A549 (cell line): ENCODE results near the gene THSD7A. TPM values are rescaled to one million over a fixed set of nuclear protein-coding genes. Genes with fewer than 3 reads are reported as not detected.

Experiments
- ATAC-seq, 2 experiments: fragments of 200-7000 bp in 1 of 2; fragments of >200 bp in 1 of 2; cut with Nextera tagmentation in 1 of 2; cut with Tn5 transposase in 1 of 2; 3 replicates each; pipeline versions ENCODE4 v1.8.0 to v1.9.1; 2018 to 2020; ENCODE audit warnings: mild to moderate bottlenecking in 1 of 2, moderate library complexity in 1 of 2
- CTCF ChIA-PET: fragments of 300-600 bp; sonication (Branson Sonifier 250); formaldehyde crosslinking; extraction: SDS; loops from one replicate; lab custom pipeline; 2021; ENCODE audit warnings: antibody characterized with exemption, inconsistent platforms; lab: Yijun Ruan, JAX
- POLR2A ChIA-PET: fragments of 350-600 bp; formaldehyde crosslinking; extraction: SDS; loops from one replicate; lab custom pipeline; 2021; ENCODE audit warnings: antibody characterized with exemption, inconsistent platforms; lab: Yijun Ruan, JAX
- DNase-seq, 2 experiments: peaks; one replicate each; pipeline versions ENCODE4 v3.0.0 to v3.0.0-alpha.2; 2011 to 2016; ENCODE audit warnings: low read depth in 1 of 2, low spot score in 1 of 2
- FAIRE-seq: peaks from 2 replicates; lab custom pipeline; 2011; peaks lifted over from hg19 to GRCh38; lab: Jason Lieb, UNC
- H3K27ac ChIP-seq, 2 experiments: fragments of >200 bp; sonication (Bioruptor Twin); formaldehyde crosslinking; 3 replicates each; pipeline ENCODE4 v1.5.1; 2016 to 2017
- H3K4me1 ChIP-seq: fragments of >200 bp; sonication (Bioruptor Twin); formaldehyde crosslinking; 3 replicates; pipeline ENCODE4 v1.6.1; 2016
- H3K4me2 ChIP-seq: fragments of >200 bp; sonication (Bioruptor Twin); formaldehyde crosslinking; 3 replicates; pipeline ENCODE4 v1.6.1; 2016
- H3K4me3 ChIP-seq: fragments of >200 bp; sonication (Bioruptor Twin); formaldehyde crosslinking; 3 replicates; pipeline ENCODE4 v1.5.1; 2016
- H3K9me3 ChIP-seq: fragments of >200 bp; sonication (Bioruptor Twin); formaldehyde crosslinking; 3 replicates; pipeline ENCODE4 v1.6.1; 2016
- BHLHE40 ChIP-seq: IDR thresholded peaks from 2 replicates; pipeline ENCODE4 v1.6.1; 2012; ENCODE audit warnings: low read depth, low read length, inconsistent platforms
- CEBPB ChIP-seq, 2 experiments: fragments of >200 bp in 1 of 2; sonication (Bioruptor Twin) in 1 of 2; formaldehyde crosslinking in 1 of 2; IDR thresholded peaks; 2 replicates each; pipeline ENCODE4 v1.6.1; 2012 to 2016
- EP300 ChIP-seq, 2 experiments: fragments of >200 bp; sonication (Bioruptor Twin); formaldehyde crosslinking; IDR thresholded peaks; 2 replicates in 1 of 2; 3 replicates in 1 of 2; pipeline ENCODE4 v1.6.1; 2016 to 2017
- HDAC2 ChIP-seq: fragments of 200-600 bp; sonication (generic); IDR thresholded peaks from 2 replicates; pipeline ENCODE4 v1.6.1; 2016
- HEYL ChIP-seq: fragments of 250-450 bp; sonication (Bioruptor Pico); IDR thresholded peaks from 2 replicates; pipeline ENCODE4 v1.8.0; 2021; ENCODE audit warnings: mild to moderate bottlenecking, moderate library complexity
- HOXB13 ChIP-seq: fragments of 250-450 bp; sonication (Bioruptor Pico); IDR thresholded peaks from 2 replicates; pipeline ENCODE4 v1.5.0; 2020; ENCODE audit warnings: low read depth, mild to moderate bottlenecking, moderate library complexity
- JUN ChIP-seq, 2 experiments: fragments of >200 bp; sonication (Bioruptor Twin); formaldehyde crosslinking; IDR thresholded peaks; 2 replicates in 1 of 2; 3 replicates in 1 of 2; pipeline ENCODE4 v1.6.1; 2016 to 2017
- JUNB ChIP-seq: fragments of >200 bp; sonication (Bioruptor Twin); formaldehyde crosslinking; IDR thresholded peaks from 2 replicates; pipeline ENCODE4 v1.6.1; 2016
- KDM1A ChIP-seq: fragments of 200-600 bp; sonication (generic); IDR thresholded peaks from 2 replicates; pipeline ENCODE4 v1.6.1; 2016; ENCODE audit warnings: low read depth, mild to moderate bottlenecking
- MAZ ChIP-seq: fragments of 150-350 bp; IDR thresholded peaks from 2 replicates; pipeline ENCODE4 v1.6.1; 2014; ENCODE audit warnings: antibody characterized with exemption, low read depth, low read length, borderline replicate concordance
- MYC ChIP-seq: IDR thresholded peaks from 2 replicates; pipeline ENCODE4 v1.6.1; 2012; ENCODE audit warnings: mild to moderate bottlenecking, inconsistent platforms, low read length, improper control_type of control experiment, borderline replicate concordance
- PHF8 ChIP-seq: fragments of 200-600 bp; sonication (generic); IDR thresholded peaks from 2 replicates; pipeline ENCODE4 v1.6.1; 2016; ENCODE audit warnings: low read depth, mild to moderate bottlenecking, antibody characterized with exemption, moderate library complexity, borderline replicate concordance
- POLR2AphosphoS2 ChIP-seq: conservative IDR thresholded peaks from 2 replicates; pipeline ENCODE4 v1.6.1; 2012; ENCODE audit warnings: low read length, improper control_type of control experiment, inconsistent platforms
- RFX5 ChIP-seq: fragments of 450-650 bp; IDR thresholded peaks from 2 replicates; pipeline ENCODE4 v1.7.1; 2014; ENCODE audit warnings: antibody characterized with exemption, mild to moderate bottlenecking, moderate library complexity
- RNF2 ChIP-seq: fragments of 200-600 bp; sonication (generic); IDR thresholded peaks from 2 replicates; pipeline ENCODE4 v1.6.1; 2016; ENCODE audit warnings: low read depth, mild to moderate bottlenecking, antibody characterized with exemption, moderate library complexity, borderline replicate concordance
- SREBF2 ChIP-seq: fragments of 450-650 bp; IDR thresholded peaks from 2 replicates; pipeline ENCODE4 v1.6.1; 2014; ENCODE audit warnings: mild to moderate bottlenecking, moderate library complexity
- TFCP2L1 ChIP-seq: fragments of 250-450 bp; sonication (Bioruptor Pico); IDR thresholded peaks from 2 replicates; pipeline ENCODE4 v1.5.0; 2021; ENCODE audit warnings: mild to moderate bottlenecking
- TP53 ChIP-seq: fragments of 250-450 bp; sonication (Bioruptor Pico); IDR thresholded peaks from 2 replicates; pipeline ENCODE4 v1.5.0; 2021; ENCODE audit warnings: mild to moderate bottlenecking, moderate library complexity
- WGBS: methylation state at CpG from one replicate; pipeline ENCODE4 v1.1.6; 2017; ENCODE audit errors: missing lambda C conversion rate; 5-methylcytosine and 5-hydroxymethylcytosine counted together
- polyA plus RNA-seq, 4 experiments: library from polyadenylated mRNA; depleted of rRNA in 3 of 4; stranded (reverse); fragments of >200 nt; fragmentation: RNase III in 1 of 4; extraction: RNeasy Plus Mini Kit Qiagen cat#74134 plus additional on column Dnase treatment in 1 of 4; gene quantifications; 2 replicates in 3 of 4; 3 replicates in 1 of 4; pipeline ENCODE4 v1.2.3, GENCODE V29; 2011 to 2017
- TF ChIP-seq, protein P1 (sequence below): fragments of 250-450 bp; sonication (Bioruptor Pico); IDR thresholded peaks from 2 replicates; pipeline ENCODE4 v1.5.0; 2020; ENCODE audit warnings: low read depth, mild to moderate bottlenecking, moderate library complexity
- TF ChIP-seq, protein P2 (sequence below): IDR thresholded peaks from 2 replicates; pipeline ENCODE4 v1.6.1; 2012
- TF ChIP-seq, protein P3 (sequence below): fragments of >200 bp; sonication (Bioruptor Twin); formaldehyde crosslinking; IDR thresholded peaks from 3 replicates; pipeline ENCODE4 v1.6.1; 2016
- TF ChIP-seq, protein P4 (sequence below): fragments of >200 bp; sonication (Bioruptor Twin); formaldehyde crosslinking; IDR thresholded peaks from 3 replicates; pipeline ENCODE4 v1.5.1; 2016
- TF ChIP-seq, protein P5 (sequence below): fragments of 450-650 bp; IDR thresholded peaks from 2 replicates; pipeline ENCODE4 v1.6.1; 2014; ENCODE audit warnings: antibody characterized with exemption

THSD7A gene
- polyA plus RNA-seq, 2 of the 4 experiments (the other 2 are of a cell fraction): 5.7 to 11.8 TPM

DNA sequence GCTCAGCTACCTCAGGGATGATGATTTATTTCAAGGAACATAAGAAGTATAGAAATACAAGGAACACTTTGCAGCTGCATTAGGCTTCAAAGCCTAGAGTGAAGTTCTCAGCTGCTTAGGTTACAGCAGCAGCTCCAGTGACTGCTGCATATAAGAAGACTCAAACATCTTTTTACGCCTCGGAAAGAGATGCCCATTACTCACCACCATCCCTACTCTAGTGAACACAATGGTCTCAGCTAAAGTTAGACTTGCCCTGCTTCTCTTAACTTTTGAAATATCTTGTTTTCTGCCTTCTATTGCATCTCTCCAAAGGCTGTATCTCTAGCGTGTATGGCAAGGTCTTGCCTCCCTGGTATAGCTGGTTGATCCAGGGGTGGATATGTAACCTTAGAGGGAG is 502.4 kb downstream of the THSD7A start:
- WGBS: 35% methylated on average over 3 of the region's 3 CpGs
- POLR2A ChIA-PET: no interaction called here
- TF ChIP-seq EP300 (IDR thresholded peaks at IDR 0.05) (no peak), HEYL (CRISPR knock-in tag) (no peak), RNF2 (no peak), POLR2AphosphoS2 (no peak), JUNB (no peak), RFX5 (no peak), PHF8 (no peak), MAZ (no peak), SREBF2 (no peak), HOXB13 (CRISPR knock-in tag) (no peak)
- TF ChIP-seq, protein P1, sequence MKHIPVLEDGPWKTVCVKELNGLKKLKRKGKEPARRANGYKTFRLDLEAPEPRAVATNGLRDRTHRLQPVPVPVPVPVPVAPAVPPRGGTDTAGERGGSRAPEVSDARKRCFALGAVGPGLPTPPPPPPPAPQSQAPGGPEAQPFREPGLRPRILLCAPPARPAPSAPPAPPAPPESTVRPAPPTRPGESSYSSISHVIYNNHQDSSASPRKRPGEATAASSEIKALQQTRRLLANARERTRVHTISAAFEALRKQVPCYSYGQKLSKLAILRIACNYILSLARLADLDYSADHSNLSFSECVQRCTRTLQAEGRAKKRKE: no peak
- FAIRE-seq (no peak), ATAC-seq (no peak), DNase-seq (no peak)
- Histone ChIP-seq H3K27ac (no peak overlapping the region), H3K4me3 (no peak overlapping the region), H3K4me2 (no peak overlapping the region), H3K4me1 (no peaks in the 10 kb centered on the region), H3K9me3 (no peaks in the 10 kb centered on the region)
- CTCF ChIA-PET: no interaction called here

DNA sequence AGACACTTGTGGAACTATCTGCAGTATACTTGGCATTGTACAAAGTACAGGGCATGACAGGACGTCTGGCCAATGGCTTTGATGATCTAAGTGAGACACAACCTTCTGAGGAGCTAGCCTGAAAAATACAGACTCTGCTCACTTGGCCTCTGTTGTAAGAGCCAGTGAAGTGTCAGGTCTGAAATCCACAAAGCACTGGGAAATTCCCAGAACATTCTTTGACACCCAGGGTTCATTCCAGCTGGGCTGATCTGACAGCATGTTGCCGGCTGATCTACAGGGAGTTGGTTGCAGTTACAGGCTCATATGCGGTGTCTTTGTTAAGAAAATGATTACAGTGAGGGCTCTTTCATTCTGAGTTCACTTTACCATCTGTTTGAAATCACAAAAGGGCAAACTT is 503.7 kb downstream of the THSD7A start:
- Histone ChIP-seq H3K27ac (no peak overlapping the region), H3K4me2 (no peak overlapping the region)
- no peak for TF ChIP-seq MYC
- TF ChIP-seq, protein P2, sequence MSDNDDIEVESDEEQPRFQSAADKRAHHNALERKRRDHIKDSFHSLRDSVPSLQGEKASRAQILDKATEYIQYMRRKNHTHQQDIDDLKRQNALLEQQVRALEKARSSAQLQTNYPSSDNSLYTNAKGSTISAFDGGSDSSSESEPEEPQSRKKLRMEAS: no peak
- TF ChIP-seq HDAC2: no peak
- TF ChIP-seq RNF2: no peak
- no peak for TF ChIP-seq JUNB
- no peak for TF ChIP-seq HEYL (CRISPR knock-in tag)
- TF ChIP-seq, protein P3, sequence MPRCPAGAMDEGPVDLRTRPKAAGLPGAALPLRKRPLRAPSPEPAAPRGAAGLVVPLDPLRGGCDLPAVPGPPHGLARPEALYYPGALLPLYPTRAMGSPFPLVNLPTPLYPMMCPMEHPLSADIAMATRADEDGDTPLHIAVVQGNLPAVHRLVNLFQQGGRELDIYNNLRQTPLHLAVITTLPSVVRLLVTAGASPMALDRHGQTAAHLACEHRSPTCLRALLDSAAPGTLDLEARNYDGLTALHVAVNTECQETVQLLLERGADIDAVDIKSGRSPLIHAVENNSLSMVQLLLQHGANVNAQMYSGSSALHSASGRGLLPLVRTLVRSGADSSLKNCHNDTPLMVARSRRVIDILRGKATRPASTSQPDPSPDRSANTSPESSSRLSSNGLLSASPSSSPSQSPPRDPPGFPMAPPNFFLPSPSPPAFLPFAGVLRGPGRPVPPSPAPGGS: no peak
- TF ChIP-seq KDM1A: no peak
- no peak for TF ChIP-seq JUN (IDR thresholded peaks at IDR 0.05)
- TF ChIP-seq TP53: no peak
- no peak for TF ChIP-seq BHLHE40
- TF ChIP-seq, protein P4, sequence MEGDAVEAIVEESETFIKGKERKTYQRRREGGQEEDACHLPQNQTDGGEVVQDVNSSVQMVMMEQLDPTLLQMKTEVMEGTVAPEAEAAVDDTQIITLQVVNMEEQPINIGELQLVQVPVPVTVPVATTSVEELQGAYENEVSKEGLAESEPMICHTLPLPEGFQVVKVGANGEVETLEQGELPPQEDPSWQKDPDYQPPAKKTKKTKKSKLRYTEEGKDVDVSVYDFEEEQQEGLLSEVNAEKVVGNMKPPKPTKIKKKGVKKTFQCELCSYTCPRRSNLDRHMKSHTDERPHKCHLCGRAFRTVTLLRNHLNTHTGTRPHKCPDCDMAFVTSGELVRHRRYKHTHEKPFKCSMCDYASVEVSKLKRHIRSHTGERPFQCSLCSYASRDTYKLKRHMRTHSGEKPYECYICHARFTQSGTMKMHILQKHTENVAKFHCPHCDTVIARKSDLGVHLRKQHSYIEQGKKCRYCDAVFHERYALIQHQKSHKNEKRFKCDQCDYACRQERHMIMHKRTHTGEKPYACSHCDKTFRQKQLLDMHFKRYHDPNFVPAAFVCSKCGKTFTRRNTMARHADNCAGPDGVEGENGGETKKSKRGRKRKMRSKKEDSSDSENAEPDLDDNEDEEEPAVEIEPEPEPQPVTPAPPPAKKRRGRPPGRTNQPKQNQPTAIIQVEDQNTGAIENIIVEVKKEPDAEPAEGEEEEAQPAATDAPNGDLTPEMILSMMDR: no peak
- no peak for TF ChIP-seq TFCP2L1
- TF ChIP-seq SREBF2: no peak
- no peak for TF ChIP-seq CEBPB (IDR thresholded peaks at IDR 0.05)
- TF ChIP-seq, protein P5, sequence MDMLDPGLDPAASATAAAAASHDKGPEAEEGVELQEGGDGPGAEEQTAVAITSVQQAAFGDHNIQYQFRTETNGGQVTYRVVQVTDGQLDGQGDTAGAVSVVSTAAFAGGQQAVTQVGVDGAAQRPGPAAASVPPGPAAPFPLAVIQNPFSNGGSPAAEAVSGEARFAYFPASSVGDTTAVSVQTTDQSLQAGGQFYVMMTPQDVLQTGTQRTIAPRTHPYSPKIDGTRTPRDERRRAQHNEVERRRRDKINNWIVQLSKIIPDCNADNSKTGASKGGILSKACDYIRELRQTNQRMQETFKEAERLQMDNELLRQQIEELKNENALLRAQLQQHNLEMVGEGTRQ: no peak
- TF ChIP-seq, all 56 proteins: peak for 0
- ATAC-seq (no peak), DNase-seq (no peak), FAIRE-seq (no peak)
- no peaks in the 10 kb centered on the region for H3K9me3 ChIP-seq
- ChIA-PET CTCF (interaction anchor here (1.1 kb wide), 1 partner anchor 12 kb away, joined by 3 read pairs; no protein-coding TSS in a partner anchor), POLR2A (no interaction called here)
- WGBS: 0% methylated on average over 3 of the region's 3 CpGs
- no peak overlapping the region for H3K4me3 ChIP-seq
- H3K4me1 ChIP-seq: no peaks in the 10 kb centered on the region
